K562 (cell line): ENCODE results near the gene SND1. TPM values are rescaled to one million over a fixed set of nuclear protein-coding genes. Genes with fewer than 3 reads are reported as not detected.

Experiments
- BCOR ChIP-seq: fragments of 450-650 bp; IDR thresholded peaks from 2 replicates; pipeline ENCODE4 v1.6.1; 2016
- CEBPG ChIP-seq, 3 experiments: fragments of 200-800 bp in 1 of 3; sonication (Bioruptor generic) in 1 of 3; sonication (generic) in 1 of 3; formaldehyde crosslinking in 1 of 3; IDR thresholded peaks in 2 of 3; conservative IDR thresholded peaks in 1 of 3; 2 replicates each; pipeline versions ENCODE4 v1.6.1 to v1.8.0; 2016 to 2022; ENCODE audit warnings: missing compliant biosample characterization in 2 of 3, missing genetic modification characterization in 2 of 3, mild to moderate bottlenecking in 1 of 3, missing genetic modification reagents in 1 of 3
- CGGBP1 ChIP-seq: fragments of 250-450 bp; sonication (Bioruptor Pico); IDR thresholded peaks from 2 replicates; pipeline ENCODE4 v1.9.0; 2021; ENCODE audit warnings: mild to moderate bottlenecking
- CREBBP ChIP-seq: IDR thresholded peaks from one replicate; pipeline ENCODE4 v1.6.1; 2012; ENCODE audit warnings: low read depth, mild to moderate bottlenecking, control low read depth, inconsistent platforms, low read length
- CREM ChIP-seq: IDR thresholded peaks from 2 replicates; pipeline ENCODE4 v1.6.1; 2014; ENCODE audit warnings: antibody characterized with exemption, low read depth
- GATAD2A ChIP-seq: fragments of 450-650 bp; IDR thresholded peaks from 2 replicates; pipeline ENCODE4 v1.6.1; 2017
- KDM2B ChIP-seq: fragments of 250-450 bp; sonication (Bioruptor Pico); IDR thresholded peaks from 2 replicates; pipeline ENCODE4 v1.8.0; 2021; ENCODE audit warnings: mild to moderate bottlenecking, moderate library complexity
- LARP7 ChIP-seq: fragments of 450-650 bp; IDR thresholded peaks from 2 replicates; pipeline ENCODE4 v1.6.1; 2016
- MAFF ChIP-seq: IDR thresholded peaks from 2 replicates; pipeline ENCODE4 v1.6.1; 2012; ENCODE audit warnings: low read length, improper control_type of control experiment
- PURB ChIP-seq: sonication (generic); formaldehyde crosslinking; IDR thresholded peaks from 2 replicates; pipeline ENCODE4 v1.9.0; 2021; ENCODE audit warnings: low read depth, mild to moderate bottlenecking, missing genetic modification reagents
- RAD51 ChIP-seq: fragments of 450-650 bp; IDR thresholded peaks from 2 replicates; pipeline ENCODE4 v1.7.1; 2016; ENCODE audit warnings: low read depth, mild to moderate bottlenecking, borderline replicate concordance
- RNF2 ChIP-seq: sonication (generic); IDR thresholded peaks from 2 replicates; pipeline ENCODE4 v1.6.1; 2016
- SAP30 ChIP-seq: fragments of 200-600 bp; sonication (generic); IDR thresholded peaks from 2 replicates; pipeline ENCODE4 v1.6.1; 2012; ENCODE audit warnings: borderline replicate concordance, low read depth, mild to moderate bottlenecking, moderate library complexity, low read length, control low read depth, inconsistent platforms; ENCODE audit not compliant: insufficient read depth, poor library complexity, severe bottlenecking
- SREBF1 ChIP-seq: fragments of 150-350 bp; IDR thresholded peaks from 2 replicates; pipeline ENCODE4 v1.6.1; 2014; ENCODE audit warnings: antibody characterized with exemption, low read depth, low read length, borderline replicate concordance
- TAL1 ChIP-seq: fragments of 450-650 bp; IDR thresholded peaks from 2 replicates; pipeline ENCODE4 v1.6.1; 2016; ENCODE audit warnings: mild to moderate bottlenecking
- WHSC1 ChIP-seq: IDR thresholded peaks from one replicate; pipeline ENCODE4 v1.6.1; 2012; ENCODE audit warnings: low read length, control low read depth, inconsistent platforms
- ZFP30 ChIP-seq: fragments of 250-450 bp; sonication (Bioruptor Pico); IDR thresholded peaks from 2 replicates; pipeline ENCODE4 v1.8.0; 2022; ENCODE audit warnings: moderate library complexity, mild to moderate bottlenecking, inconsistent platforms, borderline replicate concordance
- ZNF140 ChIP-seq: fragments of 250-450 bp; sonication (Bioruptor Pico); IDR thresholded peaks from 2 replicates; pipeline ENCODE4 v1.8.0; 2021; ENCODE audit warnings: moderate library complexity, mild to moderate bottlenecking, inconsistent platforms
- ZNF445 ChIP-seq: fragments of 250-450 bp; sonication (Bioruptor Pico); IDR thresholded peaks from 2 replicates; pipeline ENCODE4 v1.4.0; 2020; ENCODE audit warnings: low read depth, mild to moderate bottlenecking, moderate library complexity
- polyA plus RNA-seq, 8 experiments: library from polyadenylated mRNA; depleted of rRNA in 4 of 8; stranded (reverse) in 5 of 8; unstranded in 3 of 8; fragments of >200 nt; fragmentation: Nextera tagmentation in 2 of 8; fragmentation: Illumina TruSeq in 1 of 8; extraction: Ambion mirVana in 2 of 8; extraction: Trizol in 1 of 8; gene quantifications; 2 replicates each; pipeline versions ENCODE4 v1.2.1 to v1.2.3, GENCODE V29; 2011 to 2014; ENCODE audit warnings: inconsistent platforms in 1 of 8, missing spikeins in 1 of 8
- total RNA-seq, 7 experiments: library from RNA; depleted of rRNA in 6 of 7; stranded (reverse); fragments of >200 nt in 6 of 7; fragmentation: Illumina TruSeq in 2 of 7; extraction: Trizol in 2 of 7; gene quantifications; 2 replicates each; pipeline versions ENCODE4 v1.2.1 to v1.2.3, GENCODE V29; 2011 to 2021; ENCODE audit warnings: low replicate concordance in 1 of 7
- TF ChIP-seq, protein P1 (sequence below), 3 experiments: fragments of 200-800 bp in 1 of 3; fragments of 250-450 bp in 1 of 3; fragments of 450-650 bp in 1 of 3; sonication (Bioruptor Pico) in 1 of 3; sonication (Bioruptor generic) in 1 of 3; formaldehyde crosslinking in 1 of 3; IDR thresholded peaks; 2 replicates each; pipeline versions ENCODE4 v1.6.1 to v1.8.0; 2016 to 2022; ENCODE audit warnings: mild to moderate bottlenecking in 2 of 3, missing genetic modification characterization in 2 of 3, missing compliant biosample characterization in 1 of 3, moderate library complexity in 1 of 3
- TF ChIP-seq, protein P2 (sequence below): sonication (generic); formaldehyde crosslinking; IDR thresholded peaks from 2 replicates; pipeline ENCODE4 v1.8.0; 2022; ENCODE audit warnings: mild to moderate bottlenecking, missing genetic modification reagents
- TF ChIP-seq, protein P3 (sequence below): fragments of 450-650 bp; IDR thresholded peaks from 2 replicates; pipeline ENCODE4 v1.7.0; 2016; ENCODE audit warnings: borderline replicate concordance

The SND1 gene
- total and polyA plus RNA-seq, 9 of the 15 experiments (the other 6 are each of a cell fraction or from before 2014, with no cell fraction given), result 46.5 to 307 (median 191) TPM

DNA sequence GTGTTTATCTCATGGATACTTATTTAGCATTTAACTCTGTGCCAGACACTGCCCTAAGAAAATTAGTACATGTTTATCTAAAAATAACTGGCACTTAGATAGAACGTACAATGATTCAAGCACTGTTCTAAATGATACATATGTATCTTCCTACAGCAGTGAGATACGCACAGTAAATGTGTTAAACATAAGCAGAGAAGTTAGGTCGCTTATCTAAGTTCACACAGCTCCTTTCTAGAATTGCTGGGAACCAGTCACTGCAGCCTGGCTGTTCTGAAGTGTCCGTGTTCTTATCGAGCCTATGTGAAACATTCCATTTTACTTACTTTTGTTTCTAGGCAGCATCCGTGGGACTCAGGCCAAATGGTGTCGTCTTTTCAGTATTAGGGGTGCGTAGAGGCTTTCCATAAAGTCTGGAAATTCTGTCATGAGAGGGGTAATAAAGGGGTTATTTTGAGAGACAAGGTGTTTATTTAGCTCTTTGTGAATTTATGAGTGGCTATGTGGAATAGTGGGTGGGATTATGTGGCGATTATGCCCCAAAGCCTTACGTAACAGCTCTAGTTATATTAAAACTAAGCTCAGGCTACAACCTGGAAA, 186.9 kb downstream of the SND1 start (continued):
- TF ChIP-seq PURB (CRISPR knock-in tag) (no peak), ZFP30 (no peak), ZNF445 (CRISPR knock-in tag) (no peak), RNF2 (peak; percentile 50; the same call in 1 of the 2 replicates), MAFF (no peak), WHSC1 (no peak), BCOR (peak; percentile 67), CGGBP1 (CRISPR knock-in tag) (no peak), TAL1 (peak; percentile 92), LARP7 (no peak), SAP30 (no peak), RAD51 (no peak), CEBPG (CRISPR knock-in tag; IDR thresholded peaks at IDR 0.05) (no peak), CEBPG (tag; conservative IDR thresholded peaks at IDR 0.05 in 1 of 2, IDR thresholded peaks at IDR 0.05 in 1 of 2) (0 out of 4 replicates have a peak, but pooled peaks of 1 of the 2 experiments have one; percentile 31), CREM (peak; percentile 66; the same call in 1 of the 2 replicates), KDM2B (CRISPR knock-in tag) (no peak), SREBF1 (no peak), ZNF140 (CRISPR knock-in tag) (0 out of 2 replicates have a peak, but pooled peaks have one; percentile 17), CREBBP (no peak), GATAD2A (no peak)
- TF ChIP-seq, protein P1, sequence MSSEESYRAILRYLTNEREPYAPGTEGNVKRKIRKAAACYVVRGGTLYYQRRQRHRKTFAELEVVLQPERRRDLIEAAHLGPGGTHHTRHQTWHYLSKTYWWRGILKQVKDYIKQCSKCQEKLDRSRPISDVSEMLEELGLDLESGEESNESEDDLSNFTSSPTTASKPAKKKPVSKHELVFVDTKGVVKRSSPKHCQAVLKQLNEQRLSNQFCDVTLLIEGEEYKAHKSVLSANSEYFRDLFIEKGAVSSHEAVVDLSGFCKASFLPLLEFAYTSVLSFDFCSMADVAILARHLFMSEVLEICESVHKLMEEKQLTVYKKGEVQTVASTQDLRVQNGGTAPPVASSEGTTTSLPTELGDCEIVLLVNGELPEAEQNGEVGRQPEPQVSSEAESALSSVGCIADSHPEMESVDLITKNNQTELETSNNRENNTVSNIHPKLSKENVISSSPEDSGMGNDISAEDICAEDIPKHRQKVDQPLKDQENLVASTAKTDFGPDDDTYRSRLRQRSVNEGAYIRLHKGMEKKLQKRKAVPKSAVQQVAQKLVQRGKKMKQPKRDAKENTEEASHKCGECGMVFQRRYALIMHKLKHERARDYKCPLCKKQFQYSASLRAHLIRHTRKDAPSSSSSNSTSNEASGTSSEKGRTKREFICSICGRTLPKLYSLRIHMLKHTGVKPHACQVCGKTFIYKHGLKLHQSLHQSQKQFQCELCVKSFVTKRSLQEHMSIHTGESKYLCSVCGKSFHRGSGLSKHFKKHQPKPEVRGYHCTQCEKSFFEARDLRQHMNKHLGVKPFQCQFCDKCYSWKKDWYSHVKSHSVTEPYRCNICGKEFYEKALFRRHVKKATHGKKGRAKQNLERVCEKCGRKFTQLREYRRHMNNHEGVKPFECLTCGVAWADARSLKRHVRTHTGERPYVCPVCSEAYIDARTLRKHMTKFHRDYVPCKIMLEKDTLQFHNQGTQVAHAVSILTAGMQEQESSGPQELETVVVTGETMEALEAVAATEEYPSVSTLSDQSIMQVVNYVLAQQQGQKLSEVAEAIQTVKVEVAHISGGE (CRISPR knock-in tag; IDR thresholded peaks at IDR 0.05), result peak in 1 of 3 experiments; percentile 54; a peak in 1 of 6 replicates
- TF ChIP-seq, protein P2, sequence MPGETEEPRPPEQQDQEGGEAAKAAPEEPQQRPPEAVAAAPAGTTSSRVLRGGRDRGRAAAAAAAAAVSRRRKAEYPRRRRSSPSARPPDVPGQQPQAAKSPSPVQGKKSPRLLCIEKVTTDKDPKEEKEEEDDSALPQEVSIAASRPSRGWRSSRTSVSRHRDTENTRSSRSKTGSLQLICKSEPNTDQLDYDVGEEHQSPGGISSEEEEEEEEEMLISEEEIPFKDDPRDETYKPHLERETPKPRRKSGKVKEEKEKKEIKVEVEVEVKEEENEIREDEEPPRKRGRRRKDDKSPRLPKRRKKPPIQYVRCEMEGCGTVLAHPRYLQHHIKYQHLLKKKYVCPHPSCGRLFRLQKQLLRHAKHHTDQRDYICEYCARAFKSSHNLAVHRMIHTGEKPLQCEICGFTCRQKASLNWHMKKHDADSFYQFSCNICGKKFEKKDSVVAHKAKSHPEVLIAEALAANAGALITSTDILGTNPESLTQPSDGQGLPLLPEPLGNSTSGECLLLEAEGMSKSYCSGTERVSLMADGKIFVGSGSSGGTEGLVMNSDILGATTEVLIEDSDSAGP (CRISPR knock-in tag), result no peak
- TF ChIP-seq, protein P3, sequence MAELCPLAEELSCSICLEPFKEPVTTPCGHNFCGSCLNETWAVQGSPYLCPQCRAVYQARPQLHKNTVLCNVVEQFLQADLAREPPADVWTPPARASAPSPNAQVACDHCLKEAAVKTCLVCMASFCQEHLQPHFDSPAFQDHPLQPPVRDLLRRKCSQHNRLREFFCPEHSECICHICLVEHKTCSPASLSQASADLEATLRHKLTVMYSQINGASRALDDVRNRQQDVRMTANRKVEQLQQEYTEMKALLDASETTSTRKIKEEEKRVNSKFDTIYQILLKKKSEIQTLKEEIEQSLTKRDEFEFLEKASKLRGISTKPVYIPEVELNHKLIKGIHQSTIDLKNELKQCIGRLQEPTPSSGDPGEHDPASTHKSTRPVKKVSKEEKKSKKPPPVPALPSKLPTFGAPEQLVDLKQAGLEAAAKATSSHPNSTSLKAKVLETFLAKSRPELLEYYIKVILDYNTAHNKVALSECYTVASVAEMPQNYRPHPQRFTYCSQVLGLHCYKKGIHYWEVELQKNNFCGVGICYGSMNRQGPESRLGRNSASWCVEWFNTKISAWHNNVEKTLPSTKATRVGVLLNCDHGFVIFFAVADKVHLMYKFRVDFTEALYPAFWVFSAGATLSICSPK, result no peak
